Suppressor macrophage treated with lipopolysaccharide for 4 hours (primary cell): ENCODE data around the gene CA5B.
A peak's percentile ranks its signal among the peaks of the same experiment; 100 is the strongest.
"Not testable (repeated sequence)": the region's sequence is repeated elsewhere in the genome, so short reads cannot be mapped to it uniquely, and the experiment has no call there.

Experiments used
- DNase-seq: peaks from one replicate; pipeline ENCODE4 v3.0.0-alpha.2; 2020

Gene CA5B

DNA sequence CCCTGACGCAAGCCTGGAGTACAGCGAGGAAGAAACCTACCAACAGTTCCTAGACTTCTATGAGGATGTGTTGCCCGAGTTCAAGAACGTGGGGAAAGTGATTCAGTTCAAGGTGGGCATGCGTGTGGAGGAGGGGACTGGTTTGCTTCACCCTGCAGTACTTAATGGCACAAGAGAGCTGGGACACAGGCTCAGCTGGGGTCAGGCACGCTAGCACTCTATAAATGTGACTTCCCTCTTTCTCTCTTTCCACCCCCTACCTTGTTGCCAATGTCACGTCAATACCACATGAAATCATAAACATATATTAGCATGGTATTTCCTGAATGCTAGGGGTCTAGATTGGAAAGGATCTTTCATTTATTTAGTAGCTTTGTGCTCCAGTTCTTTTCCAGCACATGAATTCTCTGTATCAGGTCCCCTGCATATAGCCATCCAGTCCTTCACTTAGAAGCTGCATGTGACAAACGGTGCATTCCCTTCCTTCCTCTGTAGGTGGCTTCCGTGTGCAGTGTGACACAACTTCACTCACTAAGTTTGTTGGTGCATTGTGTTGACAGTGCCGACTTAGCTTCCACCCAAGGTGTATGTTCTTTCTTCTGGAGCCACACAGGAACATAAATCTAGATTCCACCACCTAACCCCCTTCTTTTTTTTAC is 77.8 kb downstream of the CA5B start:
- DNase-seq, result no peak

DNA sequence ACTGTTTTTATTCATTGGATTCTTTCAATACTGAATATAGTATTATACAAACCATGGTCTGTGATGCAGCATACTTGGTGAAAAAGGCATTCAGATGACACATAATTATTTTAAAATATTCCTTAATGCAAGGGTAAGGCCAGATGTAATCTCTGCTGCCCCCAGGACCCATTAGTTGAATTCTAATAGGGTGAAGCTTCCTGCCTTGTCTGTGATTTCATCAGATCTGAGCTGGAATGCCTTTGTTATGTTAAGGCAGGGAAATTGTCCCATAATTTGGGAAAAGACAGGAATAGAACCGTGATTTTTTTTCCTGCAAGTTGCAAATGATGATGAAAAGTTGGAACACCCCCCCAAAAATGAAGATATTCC is 78.4 kb downstream of the CA5B start:
- no peak for DNase-seq

DNA sequence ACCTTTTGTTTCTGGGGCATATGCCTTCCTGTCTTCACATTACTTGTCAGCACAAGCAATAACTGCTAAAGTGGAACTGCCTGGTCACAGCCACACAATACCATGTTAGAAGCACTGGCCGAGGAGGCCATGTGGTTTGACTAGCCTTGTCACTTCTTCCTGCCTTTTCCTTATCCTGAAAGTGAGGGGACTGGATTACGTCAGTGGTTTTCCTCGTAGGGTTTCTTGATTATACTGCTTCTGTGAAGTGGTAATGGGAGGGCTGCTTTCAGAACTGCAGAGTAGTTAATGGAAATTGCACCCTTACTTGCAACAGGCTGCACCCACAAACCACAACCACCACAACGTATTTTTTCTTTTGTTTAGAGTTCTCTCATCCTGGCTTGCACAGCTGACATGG is 78.8 kb downstream of the CA5B start:
- DNase-seq, result peak; percentile 11

DNA sequence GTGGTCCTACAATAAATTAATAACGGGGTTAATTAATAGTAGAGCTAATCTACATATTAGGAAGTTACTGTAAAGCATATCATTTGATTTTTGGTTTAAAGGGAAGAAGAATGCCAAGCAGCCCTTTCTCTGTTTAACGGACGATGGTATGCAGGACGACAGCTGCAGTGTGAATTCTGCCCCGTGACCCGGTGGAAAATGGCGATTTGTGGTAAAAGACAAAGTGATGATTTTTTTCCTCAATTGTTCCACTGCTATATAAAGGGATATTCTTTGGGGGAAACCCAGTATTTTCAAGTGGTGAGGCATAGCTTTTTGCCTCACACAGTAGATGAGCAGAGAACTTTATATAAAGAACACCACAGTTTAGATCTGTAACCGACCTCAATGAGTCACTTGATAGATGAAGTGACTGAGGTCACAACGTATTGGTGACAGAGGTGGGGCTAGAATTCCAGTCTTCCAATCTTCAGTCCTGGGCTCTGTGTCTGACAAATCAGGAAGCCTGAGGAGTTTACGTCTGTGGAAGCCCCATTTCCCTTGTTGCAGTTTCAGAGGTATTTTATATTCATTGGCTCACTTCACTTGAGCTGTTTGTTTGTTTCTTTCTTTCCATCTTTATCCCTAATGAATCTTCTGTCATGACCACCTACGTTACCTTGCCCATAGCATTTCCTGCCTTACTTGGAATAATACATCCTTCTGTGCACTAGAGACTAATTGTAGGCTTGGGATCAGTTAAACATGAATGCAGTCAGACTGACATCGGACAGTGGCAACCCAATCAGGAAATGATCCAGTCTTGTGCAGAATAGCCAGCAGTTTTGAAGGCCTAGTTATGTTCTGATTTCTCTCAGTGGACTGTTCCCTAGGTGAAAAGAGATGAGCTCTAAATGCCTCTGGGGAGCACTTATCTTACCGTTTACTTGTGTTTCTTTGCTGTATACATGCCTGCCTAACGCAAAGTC is 82.3 kb downstream of the CA5B start:
- DNase-seq, result no peak

DNA sequence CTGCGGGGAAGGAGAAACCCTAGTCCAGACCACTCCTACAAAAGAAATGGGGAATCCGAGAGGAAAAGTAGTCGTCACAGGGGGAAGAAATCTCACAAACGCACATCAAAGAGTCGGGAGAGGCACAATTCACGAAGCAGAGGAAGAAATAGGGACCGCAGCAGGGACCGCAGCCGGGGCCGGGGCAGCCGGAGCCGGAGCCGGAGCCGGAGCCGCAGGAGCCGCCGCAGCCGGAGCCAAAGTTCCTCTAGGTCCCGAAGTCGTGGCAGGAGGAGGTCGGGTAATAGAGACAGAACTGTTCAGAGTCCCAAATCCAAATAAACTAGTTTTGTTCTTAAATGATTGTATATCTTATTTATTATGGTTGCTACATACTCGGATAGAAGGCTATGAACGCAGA is 84.9 kb downstream of the CA5B start:
- no peak for DNase-seq

DNA sequence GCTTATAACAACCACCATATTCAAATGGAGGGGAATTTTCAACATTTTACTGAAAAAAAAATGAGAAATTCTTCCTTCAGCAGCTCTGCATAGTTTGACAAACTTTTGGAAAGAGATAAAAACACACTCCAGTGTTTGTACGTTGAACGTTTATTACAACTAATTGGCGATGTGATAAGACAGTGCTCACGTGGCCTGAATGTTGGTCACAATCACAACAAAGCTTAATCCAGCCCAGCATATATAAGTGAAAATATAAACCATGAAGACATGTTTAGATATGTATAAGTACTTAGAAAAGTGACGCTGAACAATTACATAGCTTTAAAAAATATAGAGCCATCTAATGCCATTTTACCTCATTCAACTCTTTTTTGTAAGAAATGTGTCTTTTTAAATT is 87.9 kb downstream of the CA5B start:
- DNase-seq, result no peak

DNA sequence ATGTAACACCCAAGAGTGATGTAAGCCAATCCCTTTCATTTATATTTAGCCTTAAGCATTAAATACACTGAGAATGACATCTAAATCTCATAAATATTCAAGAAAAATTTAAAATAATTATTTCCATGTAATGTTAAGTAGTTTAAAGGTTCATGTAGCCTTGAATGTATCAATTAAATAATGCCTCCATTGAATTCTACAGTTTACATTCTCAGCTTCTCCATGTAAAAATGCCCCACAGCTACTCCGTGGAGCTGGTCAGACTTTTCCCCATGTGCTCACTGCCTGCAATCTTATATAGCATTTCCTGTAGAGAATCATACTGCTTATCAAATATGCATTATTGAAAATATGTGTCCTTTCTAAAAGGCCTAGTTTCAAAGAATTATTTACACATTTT is 91.1 kb downstream of the CA5B start:
- no peak for DNase-seq

DNA sequence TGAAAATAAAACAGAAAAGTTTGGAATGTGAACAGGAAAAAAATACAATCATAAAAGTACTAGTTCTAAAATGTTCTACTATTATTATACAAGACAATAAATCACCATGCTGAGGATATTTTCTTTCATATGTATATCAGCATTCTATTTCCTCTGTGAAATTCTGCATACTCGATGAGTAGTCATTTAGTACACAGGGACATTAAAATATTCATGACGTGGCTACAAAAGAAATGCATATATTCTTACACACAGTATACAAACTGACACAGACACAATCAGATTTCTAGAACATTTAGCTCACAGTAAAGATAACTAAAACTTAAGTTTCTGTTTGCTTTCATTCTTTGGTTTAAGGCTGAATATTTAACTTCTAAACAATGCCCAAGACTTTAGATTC is 93.3 kb downstream of the CA5B start:
- DNase-seq, result not testable (repeated sequence)

DNA sequence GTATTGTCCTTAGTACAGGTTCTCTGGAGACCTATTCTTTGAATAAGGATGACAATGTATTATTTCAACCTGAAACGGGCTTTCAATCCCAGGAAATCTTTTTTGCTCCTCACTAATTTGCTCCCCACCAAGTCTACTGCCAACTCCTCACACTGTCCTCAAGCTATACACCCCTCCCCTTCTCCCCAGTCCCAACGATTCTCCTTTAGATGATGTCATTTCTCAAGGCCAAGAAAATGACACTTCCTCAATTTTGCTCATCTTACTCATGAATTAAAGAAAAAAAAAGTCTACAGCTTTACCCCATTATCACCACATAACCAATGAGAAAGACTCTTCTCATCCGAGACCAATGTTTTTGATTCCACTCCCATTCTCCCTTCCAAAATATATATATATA is 96.0 kb downstream of the CA5B start:
- DNase-seq, result peak; percentile 44

DNA sequence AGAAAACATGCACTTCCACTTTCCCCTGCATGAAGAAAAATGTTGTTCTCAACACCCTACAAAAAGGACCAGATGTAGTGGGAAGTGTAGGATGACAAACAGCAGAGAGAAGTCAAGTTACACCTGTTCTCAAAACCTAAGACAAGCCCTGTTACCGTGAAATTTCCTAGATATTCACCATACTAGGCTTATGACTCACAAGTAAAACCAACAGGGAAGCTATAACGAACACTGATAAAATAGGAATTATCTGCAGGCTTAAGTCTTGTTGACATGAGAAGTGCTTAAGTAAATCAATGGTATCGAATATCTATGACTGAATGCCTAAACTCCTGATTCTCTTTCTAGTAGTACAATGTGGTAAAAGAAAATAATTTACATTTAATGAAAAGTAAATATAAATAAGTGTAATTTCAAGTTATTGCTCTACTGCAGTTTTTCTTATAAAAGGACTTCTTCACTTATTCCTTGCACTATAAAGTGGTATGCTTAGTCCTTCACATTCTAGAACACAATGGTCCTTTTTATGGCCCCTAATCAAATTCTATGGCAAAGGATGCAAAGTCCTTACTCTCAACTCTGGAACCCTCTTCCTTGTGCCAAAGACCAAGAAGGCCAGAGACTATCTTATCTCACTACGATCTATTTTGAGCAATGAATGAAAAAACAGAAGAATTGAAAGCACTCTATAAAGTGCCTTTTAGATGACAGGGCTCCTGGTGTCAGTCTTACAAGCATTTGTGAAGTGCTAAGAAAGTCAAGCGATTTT is 96.9 kb downstream of the CA5B start:
- no peak for DNase-seq
